T-helper 1 cell treated with Interleukin-12 subunit alpha and Interleukin-12 subunit beta and Interleukin-4 antibody, amounts not matched to agents 30 ng/mL and 1 ng/mL, for 36 hours (primary cell): ENCODE results near the gene MUC13. TPM values are rescaled to one million over a fixed set of nuclear protein-coding genes. Genes with fewer than 3 reads are reported as not detected.

Source experiments
- intact Hi-C: fragments of 100-400 bp; cut with micrococcal nuclease; formaldehyde crosslinking; loops from one replicate; pipeline ENCODE4 v1.15.1; 2024
- total RNA-seq: library from RNA; stranded (reverse); gene quantifications from 2 replicates; pipeline ENCODE4 v1.2.3, GENCODE V29; 2022

The MUC13 gene
- total RNA-seq, 1 donor from 2014 or later = not detected

GRCh38 chr3:124950026-124950425 lies 15.5 kb upstream of the MUC13 start:
- intact Hi-C loops = no loop called here

DNA sequence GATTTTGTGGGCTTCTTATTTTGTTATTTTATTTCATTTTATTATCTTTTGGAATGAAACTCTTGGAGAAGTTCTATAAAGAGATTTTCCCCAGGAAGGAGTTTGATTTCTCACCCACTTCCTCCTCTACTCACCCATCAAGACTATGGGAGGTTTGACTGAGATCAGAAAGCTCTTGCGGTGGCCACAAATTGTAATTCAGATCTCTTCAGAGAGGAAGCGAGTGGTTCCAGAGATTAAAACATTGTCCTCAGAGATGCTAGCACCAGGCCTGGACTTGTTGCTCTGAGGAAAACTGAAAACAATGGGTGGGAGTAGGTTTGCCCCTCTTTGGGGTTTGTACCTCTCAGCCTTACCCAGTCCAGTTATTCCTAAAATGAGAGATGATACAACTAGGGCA lies 8.1 kb upstream of the MUC13 start:
- intact Hi-C loops = no loop called here

GRCh38 chr3:124941771-124942170 lies 7.2 kb upstream of the MUC13 start:
- intact Hi-C loops = no loop called here

DNA sequence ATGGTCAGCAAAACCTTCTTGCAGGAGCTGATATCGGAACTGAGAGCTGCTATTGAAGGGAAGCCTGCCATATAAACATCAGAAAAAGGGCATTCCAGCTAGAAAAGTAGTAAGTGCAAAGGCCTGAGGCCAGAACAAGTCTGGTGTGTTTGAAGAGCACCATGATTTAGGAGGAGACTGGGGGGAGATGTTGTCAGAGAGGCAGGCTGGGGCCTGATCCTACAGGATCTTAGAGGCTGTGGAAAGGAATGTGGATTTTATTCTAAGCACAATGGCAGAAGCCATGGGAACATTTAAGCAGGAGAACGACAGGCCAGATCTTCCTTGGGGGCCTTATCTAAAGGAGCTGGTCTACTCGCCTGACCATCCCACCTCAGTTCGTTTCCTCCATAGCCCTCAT lies 5.1 kb upstream of the MUC13 start:
- intact Hi-C loops = no loop called here

DNA sequence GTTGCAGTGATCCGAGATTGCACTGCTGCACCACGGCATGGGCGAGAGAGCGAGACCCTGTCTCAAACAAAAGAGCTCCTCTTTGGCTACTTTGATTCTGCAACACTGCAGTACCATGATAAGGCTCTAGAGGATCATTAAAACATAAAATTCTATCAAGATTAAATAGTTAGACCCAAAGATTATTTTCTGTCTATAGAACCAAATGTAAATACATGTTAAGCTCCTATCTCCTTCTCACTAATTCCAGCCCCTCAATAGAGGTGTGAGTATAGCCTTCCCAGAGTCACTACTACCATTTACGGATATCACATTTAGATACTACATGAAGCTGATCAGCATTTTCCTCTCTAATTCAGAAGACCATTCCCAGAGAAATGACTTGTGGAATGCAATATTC lies 4.3 kb upstream of the MUC13 start:
- intact Hi-C loops = no loop called here

GRCh38 chr3:124937049-124937448 lies 2.5 kb upstream of the MUC13 start:
- intact Hi-C loops = no loop called here

DNA sequence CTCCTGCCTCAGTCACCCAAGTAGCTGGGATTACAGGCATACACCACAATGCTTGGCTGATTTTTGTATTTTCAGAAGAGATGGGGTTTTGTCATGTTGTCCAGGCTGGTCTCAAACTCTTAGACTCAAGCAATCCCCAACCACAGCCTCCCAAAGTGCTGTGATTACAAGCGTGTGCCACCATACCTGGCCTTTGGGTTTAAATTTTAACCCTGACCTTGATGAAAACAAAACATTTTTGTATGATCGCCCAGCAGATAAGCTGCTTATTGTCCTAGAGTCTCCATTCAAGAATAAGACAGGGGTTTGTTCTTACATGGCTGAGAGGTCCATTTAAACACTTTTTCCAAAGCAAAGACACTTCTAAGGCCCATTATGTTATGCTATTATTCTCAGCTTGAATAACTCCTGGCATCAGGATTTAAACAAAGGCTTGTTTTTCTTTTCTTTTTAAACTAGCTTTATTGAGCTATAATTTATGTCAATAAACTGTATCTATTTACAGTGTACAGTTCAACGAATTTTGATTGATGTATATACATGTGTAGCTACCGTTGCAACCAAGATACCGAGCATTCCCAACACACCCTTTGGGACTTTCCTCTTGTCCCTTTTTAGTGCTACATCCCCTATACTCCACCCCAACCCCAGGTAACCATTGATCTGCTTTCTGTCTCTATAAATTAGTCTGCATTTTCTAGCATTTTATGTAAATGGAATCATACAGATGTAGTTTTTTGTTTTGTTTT lies 1.4 kb upstream of the MUC13 start:
- intact Hi-C loops = no loop called here

DNA sequence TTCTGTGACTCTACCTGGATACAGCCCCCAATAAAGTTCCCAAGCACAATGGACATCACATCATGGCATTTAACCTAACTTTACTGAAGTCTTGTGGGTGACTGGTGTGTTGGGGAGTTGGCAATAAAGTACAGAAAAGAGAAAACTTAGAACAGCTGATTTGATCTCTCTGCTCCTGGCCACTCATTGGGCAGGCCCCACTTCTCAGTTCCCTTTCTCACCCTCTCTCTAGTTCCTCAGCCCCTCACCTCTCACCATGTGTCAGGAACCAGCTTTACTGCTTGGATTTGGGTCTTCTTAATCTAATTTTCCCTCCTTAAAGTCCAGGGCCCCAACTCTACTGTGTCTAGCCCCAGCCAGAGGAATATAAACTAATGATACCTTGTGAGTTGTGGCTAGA lies 713 bp upstream of the MUC13 start:
- intact Hi-C loops = no loop called here

DNA sequence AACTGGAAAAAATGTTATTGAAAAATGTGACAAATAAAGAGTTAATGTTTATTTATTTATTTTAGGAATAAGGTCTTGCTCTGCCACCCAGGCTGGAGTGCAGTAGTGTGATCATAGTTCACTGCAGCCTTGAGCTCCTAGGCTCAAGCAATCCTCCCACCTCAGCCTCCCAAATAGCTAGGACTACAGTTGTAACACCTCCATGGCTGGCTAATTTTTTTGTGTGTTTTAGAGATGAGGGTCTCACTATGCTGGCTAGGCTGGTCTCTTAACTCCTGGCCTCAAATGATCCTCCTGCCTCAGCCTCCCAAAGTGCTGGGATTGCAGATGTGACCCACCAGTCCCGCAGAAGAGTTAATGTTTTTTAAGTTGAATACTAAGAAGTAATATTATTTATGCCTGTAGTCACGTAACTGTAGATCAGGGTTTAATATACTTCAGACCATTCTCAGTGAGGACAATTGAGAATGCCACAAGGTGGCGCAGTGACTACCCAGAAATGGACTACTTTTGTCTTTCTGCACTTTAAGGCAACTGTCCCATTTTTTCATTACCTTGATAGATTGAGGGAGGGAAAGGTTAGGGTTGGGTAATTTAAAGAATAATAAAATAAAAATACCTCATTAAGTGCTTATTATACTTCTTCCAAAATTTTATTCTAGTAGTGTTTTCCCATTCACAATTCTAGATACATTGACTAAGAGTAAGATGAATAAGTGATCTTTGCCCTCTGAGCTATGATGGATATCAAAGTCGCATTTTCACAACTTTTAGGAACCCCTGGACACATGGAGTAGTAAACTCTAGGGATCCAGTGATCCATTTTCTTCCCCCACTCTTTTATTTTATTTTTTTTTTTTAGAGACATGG lies 6.0 kb downstream of the MUC13 start:
- intact Hi-C loops = loop anchor here (1.0 to 5.0 kb wide), 6 partner anchors 67 to 657 kb away; partner anchors contain the start of gene HEG1

DNA sequence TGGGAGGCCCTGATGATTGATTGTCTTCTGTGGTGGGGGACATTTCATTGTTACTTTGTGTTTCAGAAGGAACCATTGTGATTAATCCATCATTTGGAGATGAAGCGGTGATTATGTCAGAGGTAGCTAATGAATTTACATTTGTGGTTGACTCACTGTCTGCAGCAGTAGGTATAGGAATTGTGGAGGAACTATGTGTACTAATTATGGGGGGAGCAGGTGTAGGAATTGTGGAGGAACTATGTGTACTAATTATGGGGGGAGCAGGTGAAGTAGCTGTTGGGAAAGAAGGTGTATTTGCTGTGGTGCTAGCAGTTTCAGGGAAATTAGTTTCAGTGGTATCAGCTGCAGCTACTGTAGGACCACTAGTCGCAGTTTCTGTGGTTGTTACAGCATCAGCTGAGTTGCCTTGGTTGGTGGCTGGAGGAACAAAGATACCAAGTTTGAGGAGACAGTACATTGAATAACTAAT lies 6.9 kb downstream of the MUC13 start:
- intact Hi-C loops = loop anchor here (1.0 to 5.0 kb wide), 6 partner anchors 68 to 658 kb away; partner anchors contain the start of gene HEG1

GRCh38 chr3:124926426-124927101 lies 8.0 kb downstream of the MUC13 start:
- intact Hi-C loops = loop anchor here (5.0 kb wide), 1 partner anchor 216 kb away; no protein-coding TSS in a partner anchor

- intact Hi-C loops = loop anchor here (5.0 kb wide), 1 partner anchor 218 kb away; no protein-coding TSS in a partner anchor
Measured at GRCh38 chr3:124924741-124925140, 9.8 kb downstream of the MUC13 start.

GRCh38 chr3:124923833-124924232 lies 10.7 kb downstream of the MUC13 start:
- intact Hi-C loops = no loop called here

DNA sequence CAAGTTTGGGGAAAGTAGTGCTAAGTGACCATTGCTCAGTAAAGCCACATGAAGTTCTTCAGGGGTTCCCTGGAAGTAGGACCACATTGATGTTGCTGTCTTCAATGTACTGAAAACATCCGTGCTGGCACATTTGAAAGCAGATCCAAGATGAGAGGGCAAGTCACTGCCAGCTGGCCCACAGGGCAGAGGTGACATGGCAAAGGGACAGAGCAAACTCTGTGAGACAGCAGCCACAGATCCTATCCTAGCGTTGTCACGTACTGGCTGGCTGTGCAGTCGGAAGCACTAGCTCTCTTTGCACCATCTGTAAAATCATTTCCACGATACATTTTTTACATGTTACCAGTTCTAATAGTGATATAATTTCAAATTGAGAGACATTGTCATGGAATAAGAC lies 13.8 kb downstream of the MUC13 start:
- intact Hi-C loops = no loop called here

DNA sequence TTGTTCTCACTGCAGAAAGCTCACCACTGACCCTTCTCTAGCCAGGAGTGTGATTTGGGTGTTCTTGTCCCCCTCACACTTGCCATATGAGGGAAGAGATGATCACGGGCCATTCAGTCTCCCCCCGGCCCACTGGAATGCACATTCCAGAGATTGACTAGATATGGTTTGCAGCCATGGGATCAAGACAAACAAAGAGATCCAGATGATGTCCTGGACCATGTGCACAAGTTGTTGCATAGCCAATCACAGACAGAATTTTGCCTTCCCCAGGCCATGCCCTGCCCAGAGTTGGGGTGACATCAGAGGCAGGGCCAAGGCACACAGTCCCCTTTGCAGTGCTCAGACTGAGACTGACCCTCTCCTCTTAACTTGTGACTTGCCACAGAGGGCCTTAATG lies 14.8 kb downstream of the MUC13 start:
- intact Hi-C loops = no loop called here

GRCh38 chr3:124918524-124918923 lies 16.0 kb downstream of the MUC13 start:
- intact Hi-C loops = no loop called here

DNA sequence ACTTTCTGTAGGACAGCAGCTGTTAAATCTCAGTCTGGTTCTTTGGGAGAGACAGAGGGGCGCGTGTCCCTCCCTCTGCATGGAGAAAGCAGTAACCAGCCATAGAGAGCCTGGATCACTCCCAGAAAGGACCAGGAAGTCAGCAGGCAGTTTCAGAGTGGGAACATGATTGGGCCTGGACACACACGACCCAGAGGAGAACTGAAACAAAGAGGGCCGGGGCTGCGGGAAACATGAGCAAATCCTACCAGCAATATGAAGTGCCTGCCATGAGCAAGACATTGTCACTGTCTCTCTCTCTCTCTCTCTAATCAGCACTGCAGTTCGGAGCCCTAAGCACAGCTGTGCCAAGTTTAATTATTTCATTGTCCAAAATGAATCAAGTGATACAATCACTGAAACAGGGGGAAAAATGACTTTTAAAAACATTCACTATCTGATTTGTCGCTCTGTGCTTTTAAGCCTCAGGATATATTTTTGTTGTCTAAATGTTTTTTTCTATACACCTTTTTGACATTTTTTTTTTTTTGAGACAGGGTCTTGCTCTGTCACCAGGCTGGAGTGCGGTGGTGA lies 17.6 kb downstream of the MUC13 start:
- intact Hi-C loops = no loop called here

GRCh38 chr3:124915254-124915653 lies 19.3 kb downstream of the MUC13 start:
- intact Hi-C loops = no loop called here

DNA sequence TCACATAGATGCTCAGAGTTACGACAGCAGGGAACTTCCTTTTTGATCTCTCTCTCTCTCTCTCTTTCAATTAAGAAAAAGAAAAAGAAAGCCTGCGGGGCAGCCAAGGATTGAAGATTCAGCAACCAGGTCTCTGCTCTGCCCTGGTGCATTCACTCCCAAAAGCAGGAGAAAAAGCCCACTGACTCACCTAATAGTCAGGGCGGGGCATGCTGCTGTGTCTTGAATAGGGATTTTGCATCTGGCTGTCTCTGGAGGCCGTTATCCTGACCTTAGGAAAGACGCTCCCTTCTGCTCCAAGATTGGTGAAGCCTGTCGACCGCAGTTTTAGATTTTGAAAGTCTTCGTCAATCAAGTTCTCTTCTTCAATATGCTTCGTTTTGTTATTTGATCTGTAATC lies 26.6 kb downstream of the MUC13 start:
- intact Hi-C loops = no loop called here

- intact Hi-C loops = no loop called here
Measured at GRCh38 chr3:124904835-124905492, 29.6 kb downstream of the MUC13 start.
